ENCODE data around the gene DAPK1.
"Not testable (repeated sequence)": the region's sequence is repeated elsewhere in the genome, so short reads cannot be mapped to it uniquely, and the experiment has no call there.

The DAPK1 gene

GRCh38 chr9:87498046-87498810 lies 561 bp downstream of the DAPK1 start:
- no peak for DNase-seq (ENCODE audit: low read depth)

GRCh38 chr9:87498811-87499360 lies 1.2 kb downstream of the DAPK1 start:
- DNase-seq (ENCODE audit: low read depth), result no peak

- DNase-seq (ENCODE audit: low read depth), result no peak
Observed at GRCh38 chr9:87499424-87500017, 1.9 kb downstream of the DAPK1 start.

- no peak for DNase-seq (ENCODE audit: low read depth)
Observed at GRCh38 chr9:87500491-87501270, 3.0 kb downstream of the DAPK1 start.

- DNase-seq (ENCODE audit: low read depth), result not testable (repeated sequence)
Observed at GRCh38 chr9:87501271-87501656, 3.6 kb downstream of the DAPK1 start.

GRCh38 chr9:87501806-87502205 lies 4.1 kb downstream of the DAPK1 start:
- DNase-seq (ENCODE audit: low read depth), result no peak

GRCh38 chr9:87502391-87503221 lies 4.9 kb downstream of the DAPK1 start:
- DNase-seq (ENCODE audit: low read depth), result no peak

GRCh38 chr9:87503430-87503829 lies 5.8 kb downstream of the DAPK1 start:
- no peak for DNase-seq (ENCODE audit: low read depth)

- no peak for DNase-seq (ENCODE audit: low read depth)
Observed at GRCh38 chr9:87503927-87504326, 6.3 kb downstream of the DAPK1 start.

GRCh38 chr9:87504938-87505337 lies 7.3 kb downstream of the DAPK1 start:
- DNase-seq (ENCODE audit: low read depth), result no peak

GRCh38 chr9:87505869-87506678 lies 8.4 kb downstream of the DAPK1 start:
- DNase-seq (ENCODE audit: low read depth), result no peak

GRCh38 chr9:87507576-87507975 lies 9.9 kb downstream of the DAPK1 start:
- DNase-seq (ENCODE audit: low read depth), result no peak

- no peak for DNase-seq (ENCODE audit: low read depth)
Observed at GRCh38 chr9:87510252-87510683, 12.6 kb downstream of the DAPK1 start.

GRCh38 chr9:87512311-87512710 lies 14.6 kb downstream of the DAPK1 start:
- DNase-seq (ENCODE audit: low read depth), result no peak

GRCh38 chr9:87513161-87513560 lies 15.5 kb downstream of the DAPK1 start:
- DNase-seq (ENCODE audit: low read depth), result no peak

- no peak for DNase-seq (ENCODE audit: low read depth)
Observed at GRCh38 chr9:87513880-87514535, 16.3 kb downstream of the DAPK1 start.

GRCh38 chr9:87515006-87515405 lies 17.3 kb downstream of the DAPK1 start:
- no peak for DNase-seq (ENCODE audit: low read depth)

- no peak for DNase-seq (ENCODE audit: low read depth)
Observed at GRCh38 chr9:87515588-87516221, 18.0 kb downstream of the DAPK1 start.

- DNase-seq (ENCODE audit: low read depth), result no peak
Observed at GRCh38 chr9:87516222-87516925, 18.7 kb downstream of the DAPK1 start.

Data from activated T-cell treated with anti-CD3 and anti-CD28 coated beads for 1 hour (primary cell).